ENCODE results near the gene ANGPTL2.

The ANGPTL2 gene

DNA sequence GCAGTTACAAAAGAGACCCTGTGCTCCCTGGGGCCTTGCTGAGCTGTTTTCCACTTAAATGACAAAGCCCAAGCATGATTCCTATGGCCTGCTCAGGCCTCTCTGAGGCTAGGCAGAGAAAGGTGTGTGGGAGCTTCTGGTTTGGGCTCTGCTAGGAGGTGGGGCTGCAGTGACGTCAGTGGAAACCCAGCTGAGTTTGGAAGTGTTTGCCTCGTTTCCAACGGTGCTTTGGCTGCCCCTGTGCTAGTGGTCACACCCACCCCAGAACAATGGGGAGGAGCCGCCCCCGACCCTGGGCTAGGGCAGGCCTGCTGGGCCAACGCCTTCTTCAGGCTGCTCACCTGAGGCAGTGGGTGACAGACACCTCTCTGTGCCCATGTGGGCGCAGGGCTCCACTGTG lies 10.4 kb downstream of the ANGPTL2 start:
- no peak overlapping the region for H3K4me3 ChIP-seq (replicated peaks in 1 of 2; ENCODE audit: low read depth in 2 of 2, low read length in 2 of 2)
- no peak for DNase-seq (ENCODE audit: low read depth in 2 of 2)
- TF ChIP-seq, protein P1, sequence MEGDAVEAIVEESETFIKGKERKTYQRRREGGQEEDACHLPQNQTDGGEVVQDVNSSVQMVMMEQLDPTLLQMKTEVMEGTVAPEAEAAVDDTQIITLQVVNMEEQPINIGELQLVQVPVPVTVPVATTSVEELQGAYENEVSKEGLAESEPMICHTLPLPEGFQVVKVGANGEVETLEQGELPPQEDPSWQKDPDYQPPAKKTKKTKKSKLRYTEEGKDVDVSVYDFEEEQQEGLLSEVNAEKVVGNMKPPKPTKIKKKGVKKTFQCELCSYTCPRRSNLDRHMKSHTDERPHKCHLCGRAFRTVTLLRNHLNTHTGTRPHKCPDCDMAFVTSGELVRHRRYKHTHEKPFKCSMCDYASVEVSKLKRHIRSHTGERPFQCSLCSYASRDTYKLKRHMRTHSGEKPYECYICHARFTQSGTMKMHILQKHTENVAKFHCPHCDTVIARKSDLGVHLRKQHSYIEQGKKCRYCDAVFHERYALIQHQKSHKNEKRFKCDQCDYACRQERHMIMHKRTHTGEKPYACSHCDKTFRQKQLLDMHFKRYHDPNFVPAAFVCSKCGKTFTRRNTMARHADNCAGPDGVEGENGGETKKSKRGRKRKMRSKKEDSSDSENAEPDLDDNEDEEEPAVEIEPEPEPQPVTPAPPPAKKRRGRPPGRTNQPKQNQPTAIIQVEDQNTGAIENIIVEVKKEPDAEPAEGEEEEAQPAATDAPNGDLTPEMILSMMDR (IDR thresholded peaks at IDR 0.05; ENCODE audit: low read depth, low read length): no peak

DNA sequence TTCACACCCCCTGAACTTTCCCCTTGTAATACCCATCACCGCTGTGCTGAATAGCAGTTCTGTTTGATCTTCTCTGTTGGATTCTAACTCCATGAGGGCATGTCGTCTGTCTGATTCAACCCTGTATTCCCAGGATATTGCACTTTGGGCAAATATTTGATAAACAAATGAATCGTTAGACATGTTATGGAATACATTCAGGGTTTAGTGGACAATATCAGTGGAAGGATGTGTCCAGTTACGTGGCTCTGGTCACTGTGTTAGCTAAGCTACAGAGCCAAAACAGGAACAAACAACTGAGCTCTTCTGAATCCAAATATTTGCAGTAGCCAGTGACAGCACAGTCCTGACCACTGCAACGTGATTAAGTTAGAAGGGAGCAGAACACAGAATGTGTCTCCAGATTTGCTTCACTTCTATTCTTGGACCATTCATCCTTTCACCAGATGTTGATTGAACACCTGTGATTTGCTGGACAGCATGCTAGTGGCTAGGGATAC lies 13.2 kb downstream of the ANGPTL2 start:
- TF ChIP-seq, protein P1 (IDR thresholded peaks at IDR 0.05; ENCODE audit: low read depth, low read length): no peak
- DNase-seq (ENCODE audit: low read depth in 2 of 2): no peak
- H3K4me3 ChIP-seq (replicated peaks in 1 of 2; ENCODE audit: low read depth in 2 of 2, low read length in 2 of 2): no peak overlapping the region

- DNase-seq (ENCODE audit: low read depth in 2 of 2): no peak
- TF ChIP-seq, protein P1 (IDR thresholded peaks at IDR 0.05; ENCODE audit: low read depth, low read length): no peak
- H3K4me3 ChIP-seq (replicated peaks in 1 of 2; ENCODE audit: low read depth in 2 of 2, low read length in 2 of 2): no peak overlapping the region
Measured at GRCh38 chr9:127107929-127108876, 14.2 kb downstream of the ANGPTL2 start.

DNA sequence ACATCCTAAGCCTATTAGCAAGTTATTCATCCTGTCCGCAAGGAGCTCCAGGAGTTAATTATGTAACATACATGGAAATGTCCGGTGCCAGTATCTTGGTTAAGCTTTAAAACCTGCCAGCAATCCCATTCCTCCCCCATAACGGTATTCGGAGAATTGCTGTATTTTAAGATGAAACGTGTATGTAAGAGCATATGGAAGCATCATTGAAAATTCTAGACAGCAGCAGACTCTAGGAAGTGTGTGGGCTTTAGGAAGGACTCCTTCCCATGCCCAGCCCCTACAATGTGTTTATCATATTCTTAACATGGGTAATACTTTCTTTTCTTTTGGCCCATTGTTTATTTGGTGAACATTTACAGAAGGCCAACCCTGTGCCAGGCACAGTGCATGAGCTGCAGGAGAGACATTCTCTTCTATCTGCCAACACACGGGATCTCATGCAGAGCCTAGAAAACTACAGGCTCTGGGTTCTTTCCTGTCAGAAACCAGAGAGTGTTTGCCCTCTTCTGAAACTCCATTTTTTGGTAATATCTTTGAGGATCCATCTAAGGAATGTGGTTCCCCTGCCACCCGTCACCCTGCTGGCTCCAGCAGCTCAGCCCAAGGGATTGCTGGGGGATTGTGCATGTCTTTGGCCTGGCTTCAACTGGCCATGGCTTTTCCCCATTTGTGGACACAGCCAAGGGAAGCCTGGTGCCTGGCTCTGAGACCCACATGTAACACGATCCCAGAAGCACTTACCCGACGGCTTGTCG lies 15.1 kb downstream of the ANGPTL2 start:
- TF ChIP-seq, protein P1 (IDR thresholded peaks at IDR 0.05; ENCODE audit: low read depth, low read length): no peak
- H3K4me3 ChIP-seq (replicated peaks in 1 of 2; ENCODE audit: low read depth in 2 of 2, low read length in 2 of 2): no peak overlapping the region
- no peak for DNase-seq (ENCODE audit: low read depth in 2 of 2)

GRCh38 chr9:127106466-127106855 lies 16.0 kb downstream of the ANGPTL2 start:
- TF ChIP-seq, protein P1 (IDR thresholded peaks at IDR 0.05; ENCODE audit: low read depth, low read length): no peak
- no peak for DNase-seq (ENCODE audit: low read depth in 2 of 2)
- no peak overlapping the region for H3K4me3 ChIP-seq (replicated peaks in 1 of 2; ENCODE audit: low read depth in 2 of 2, low read length in 2 of 2)

- DNase-seq (ENCODE audit: low read depth in 2 of 2): no peak
- H3K4me3 ChIP-seq (replicated peaks in 1 of 2; ENCODE audit: low read depth in 2 of 2, low read length in 2 of 2): no peak overlapping the region
- TF ChIP-seq, protein P1 (IDR thresholded peaks at IDR 0.05; ENCODE audit: low read depth, low read length): no peak
Measured at GRCh38 chr9:127105805-127106465, 16.5 kb downstream of the ANGPTL2 start.

All from cardiac fibroblast (primary cell).